OCI-LY1 (cell line): ENCODE results near the gene TBC1D2B.
"Not testable (repeated sequence)": the region's sequence is repeated elsewhere in the genome, so short reads cannot be mapped to it uniquely, and the experiment has no call there.

ENCODE experiments used
- H2AFZ ChIP-seq: fragments of 200-600 bp; sonication (generic), shearing (Covaris generic); 2 replicates; pipeline ENCODE4 v1.6.0; 2014; ENCODE audit warnings: antibody characterized with exemption, mild to moderate bottlenecking, low read length
- H3F3A ChIP-seq: fragments of 200-600 bp; sonication (generic), shearing (Covaris generic); 2 replicates; pipeline ENCODE4 v1.6.0; 2014; ENCODE audit warnings: mild to moderate bottlenecking, antibody characterized with exemption, low read length, moderate library complexity; ENCODE audit not compliant: insufficient read depth
- H3K27ac ChIP-seq: fragments of 200-600 bp; sonication (generic); 2 replicates; pipeline ENCODE4 v1.5.1; 2014; ENCODE audit warnings: low read length, mixed run types, mild to moderate bottlenecking, low read depth; ENCODE audit not compliant: poor library complexity, severe bottlenecking
- H3K27me3 ChIP-seq: fragments of 200-600 bp; sonication (generic); 2 replicates; pipeline ENCODE4 v1.6.0; 2014; ENCODE audit warnings: antibody characterized with exemption, mild to moderate bottlenecking, low read length, moderate library complexity; ENCODE audit not compliant: insufficient read depth
- H3K36me3 ChIP-seq: fragments of 200-600 bp; sonication (generic); 2 replicates; pipeline ENCODE4 v1.6.1; 2014; ENCODE audit warnings: mild to moderate bottlenecking, antibody characterized with exemption, low read length, moderate library complexity, mixed read lengths; ENCODE audit not compliant: insufficient read depth
- H3K4me1 ChIP-seq: fragments of 200-600 bp; sonication (generic); 2 replicates; pipeline ENCODE4 v1.5.1; 2014; ENCODE audit warnings: mild to moderate bottlenecking, low read length, moderate library complexity; ENCODE audit not compliant: insufficient read depth, severe bottlenecking
- H3K4me2 ChIP-seq: fragments of 200-600 bp; sonication (generic), shearing (Covaris generic); 2 replicates; pipeline ENCODE4 v1.6.1; 2014; ENCODE audit warnings: low read length
- H3K4me3 ChIP-seq: fragments of 200-600 bp; sonication (generic); 2 replicates; pipeline ENCODE4 v1.5.1; 2014; ENCODE audit warnings: low read length, low read depth, mild to moderate bottlenecking, mixed read lengths; ENCODE audit not compliant: poor library complexity, severe bottlenecking
- H3K79me2 ChIP-seq: fragments of 200-600 bp; shearing (Covaris generic); 2 replicates; pipeline ENCODE4 v1.6.1; 2016; ENCODE audit warnings: mixed run types, low read length, mixed read lengths; ENCODE audit not compliant: insufficient read depth
- H3K9ac ChIP-seq: fragments of 200-600 bp; sonication (generic), shearing (Covaris generic); 2 replicates; pipeline ENCODE4 v1.6.1; 2014; ENCODE audit warnings: mild to moderate bottlenecking, low read length, mixed read lengths
- H3K9me2 ChIP-seq: fragments of 200-600 bp; sonication (generic), shearing (Covaris generic); 2 replicates; pipeline ENCODE4 v1.6.1; 2014; ENCODE audit warnings: low read depth, mild to moderate bottlenecking, low read length, mixed read lengths
- H3K9me3 ChIP-seq: fragments of 200-600 bp; shearing (Covaris generic); 2 replicates; pipeline ENCODE4 v1.6.1; 2014; ENCODE audit warnings: low read length, mixed read lengths
- H4K20me1 ChIP-seq: fragments of 200-600 bp; sonication (generic), shearing (Covaris generic); 2 replicates; pipeline ENCODE4 v1.6.0; 2016; ENCODE audit warnings: mild to moderate bottlenecking, low read length; ENCODE audit not compliant: insufficient read depth
- CTCF ChIP-seq: fragments of 200-600 bp; sonication (generic), shearing (Covaris generic); IDR thresholded peaks from 2 replicates; pipeline ENCODE4 v1.5.1; 2017; ENCODE audit warnings: mild to moderate bottlenecking, antibody characterized with exemption, low read length, moderate library complexity, mixed read lengths
- EZH2 ChIP-seq: fragments of 200-600 bp; sonication (generic), shearing (Covaris generic); IDR thresholded peaks from 2 replicates; pipeline ENCODE4 v1.8.0; 2017; ENCODE audit warnings: borderline replicate concordance, mixed run types, mild to moderate bottlenecking, antibody characterized with exemption, low read length, moderate library complexity, mixed read lengths

The TBC1D2B gene

GRCh38 chr15:77978759-77979145, 98.8 kb downstream of the TBC1D2B start:
- not testable (repeated sequence) for H3K4me3 ChIP-seq, H3K36me3 ChIP-seq, H3K4me1 ChIP-seq, H3K9ac ChIP-seq, H3F3A ChIP-seq, H2AFZ ChIP-seq, H3K27me3 ChIP-seq, H3K79me2 ChIP-seq, H3K9me2 ChIP-seq, H3K9me3 ChIP-seq, H3K4me2 ChIP-seq, H4K20me1 ChIP-seq, H3K27ac ChIP-seq

GRCh38 chr15:77977903-77978758, 99.4 kb downstream of the TBC1D2B start:
- not testable (repeated sequence) for H2AFZ ChIP-seq, H3K4me3 ChIP-seq, H3K79me2 ChIP-seq, H3K9me3 ChIP-seq, H3K9me2 ChIP-seq, H3F3A ChIP-seq, H3K4me2 ChIP-seq, H4K20me1 ChIP-seq, H3K4me1 ChIP-seq, H3K9ac ChIP-seq, H3K27me3 ChIP-seq, H3K27ac ChIP-seq, H3K36me3 ChIP-seq

- H3K27me3 ChIP-seq, H4K20me1 ChIP-seq, H3F3A ChIP-seq, H3K36me3 ChIP-seq, H3K9me2 ChIP-seq, H2AFZ ChIP-seq, H3K79me2 ChIP-seq, H3K4me1 ChIP-seq, H3K9ac ChIP-seq, H3K27ac ChIP-seq, H3K4me3 ChIP-seq, H3K4me2 ChIP-seq, H3K9me3 ChIP-seq: not testable (repeated sequence)
These were observed 100.6 kb downstream of the TBC1D2B start for GRCh38 chr15:77976760-77977525.

GRCh38 chr15:77976095-77976450, 101.4 kb downstream of the TBC1D2B start:
- H3K27ac ChIP-seq, H3K9ac ChIP-seq: not testable (repeated sequence)

GRCh38 chr15:77975332-77976094, 102.0 kb downstream of the TBC1D2B start:
- no peak overlapping the region for H2AFZ ChIP-seq
- TF ChIP-seq CTCF = no peak
- no peak for TF ChIP-seq EZH2
- no peaks in the 10 kb centered on the region for H3K9me3 ChIP-seq
- H3F3A ChIP-seq = no peaks in the 10 kb centered on the region
- no peaks in the 10 kb centered on the region for H3K79me2 ChIP-seq
- no peaks in the 10 kb centered on the region for H4K20me1 ChIP-seq
- H3K4me3 ChIP-seq = no peak overlapping the region
- no peak overlapping the region for H3K27ac ChIP-seq
- no peak overlapping the region for H3K4me2 ChIP-seq
- H3K4me1 ChIP-seq = no peaks in the 10 kb centered on the region
- H3K36me3 ChIP-seq = no peaks in the 10 kb centered on the region
- H3K9ac ChIP-seq = no peak overlapping the region
- no peaks in the 10 kb centered on the region for H3K27me3 ChIP-seq
- no peaks in the 10 kb centered on the region for H3K9me2 ChIP-seq

More at GRCh38 chr15:77976095-77976450, 101.4 kb downstream of the TBC1D2B start:
- not testable (repeated sequence) for H3K9me2 ChIP-seq, H3K36me3 ChIP-seq, H3K9me3 ChIP-seq, H3K79me2 ChIP-seq, H3K4me1 ChIP-seq, H3K27me3 ChIP-seq, H3K4me2 ChIP-seq, H3K4me3 ChIP-seq, H3F3A ChIP-seq, H2AFZ ChIP-seq, H4K20me1 ChIP-seq
